ENCODE measurements around the gene FARSA.

The FARSA gene

GRCh38 chr19:12924621-12925310 lies 8.7 kb downstream of the FARSA start:
- no peak overlapping the region for H3K18ac ChIP-seq (ENCODE audit: low read depth in 1 of 2, low read length in 2 of 2)
- H2BK120ac ChIP-seq (ENCODE audit: low read depth, low read length), result no peak overlapping the region
- 99% methylated on average over 29 of the region's 29 CpGs for WGBS
- H3K14ac ChIP-seq (ENCODE audit: low read length in 2 of 2), result no peak overlapping the region
- no peaks in the 10 kb centered on the region for H3K4me1 ChIP-seq (ENCODE audit: control insufficient read depth, insufficient read depth, low read depth, low read length)
- peaks cover 63 to 74% of the 10 kb centered on the region in 2 experiments for H3K36me3 ChIP-seq (ENCODE audit: control insufficient read depth in 1 of 2, insufficient read depth in 2 of 2, low read depth in 1 of 2, low read length in 2 of 2)
- no peak overlapping the region for H2BK12ac ChIP-seq (ENCODE audit: low read length in 2 of 2)
- no peaks in the 10 kb centered on the region for H3K27me3 ChIP-seq (ENCODE audit: control insufficient read depth in 1 of 2, insufficient read depth in 1 of 2, low read length in 2 of 2)
- no peak overlapping the region for H3K4me3 ChIP-seq (ENCODE audit: insufficient read depth in 1 of 2, low read depth in 1 of 2, low read length in 2 of 2)
- peak overlapping the region; percentile 17 for H4K8ac ChIP-seq (ENCODE audit: low read length)
- H2AK5ac ChIP-seq (ENCODE audit: low read length, severe bottlenecking), result no peak overlapping the region
- no peak overlapping the region for H4K91ac ChIP-seq (ENCODE audit: low read length)
- H3K4ac ChIP-seq (ENCODE audit: low read depth in 1 of 2, low read length in 2 of 2), result no peak overlapping the region
- no peak overlapping the region for H2BK15ac ChIP-seq (ENCODE audit: low read depth, poor library complexity, severe bottlenecking)
- no peak overlapping the region for H2BK5ac ChIP-seq (ENCODE audit: low read depth, low read length, poor library complexity, severe bottlenecking)
- no peak overlapping the region for H3K4me2 ChIP-seq (ENCODE audit: low read length, poor library complexity, severe bottlenecking)
- H3K9ac ChIP-seq (ENCODE audit: low read length), result no peak overlapping the region
- H3K27ac ChIP-seq (ENCODE audit: low read length, poor library complexity, severe bottlenecking), result no peak overlapping the region
- H3K9me3 ChIP-seq (ENCODE audit: control insufficient read depth, low read length), result no peaks in the 10 kb centered on the region
- no peak overlapping the region for H2AFZ ChIP-seq (ENCODE audit: low read depth, low read length)
- H3K79me1 ChIP-seq (replicated peaks; ENCODE audit: low read length, poor library complexity, severe bottlenecking), result peaks cover 23% of the 10 kb centered on the region
- no peak overlapping the region for H3K23ac ChIP-seq (ENCODE audit: low read length in 2 of 2)
- no peak for DNase-seq

- no peak overlapping the region for H2AFZ ChIP-seq (ENCODE audit: low read depth, low read length)
- no peak overlapping the region for H3K4ac ChIP-seq (ENCODE audit: low read depth in 1 of 2, low read length in 2 of 2)
- H3K79me1 ChIP-seq (replicated peaks; ENCODE audit: low read length, poor library complexity, severe bottlenecking), result peaks cover 11% of the 10 kb centered on the region
- over 99% methylated on average over 4 of the region's 4 CpGs for WGBS
- no peak overlapping the region for H3K4me3 ChIP-seq (ENCODE audit: insufficient read depth in 1 of 2, low read depth in 1 of 2, low read length in 2 of 2)
- H3K18ac ChIP-seq (ENCODE audit: low read depth in 1 of 2, low read length in 2 of 2), result no peak overlapping the region
- peaks cover 3% of the 10 kb centered on the region for H3K4me1 ChIP-seq (ENCODE audit: control insufficient read depth, insufficient read depth, low read depth, low read length)
- H2BK15ac ChIP-seq (ENCODE audit: low read depth, poor library complexity, severe bottlenecking), result no peak overlapping the region
- H3K27ac ChIP-seq (ENCODE audit: low read length, poor library complexity, severe bottlenecking), result no peak overlapping the region
- H2BK120ac ChIP-seq (ENCODE audit: low read depth, low read length), result no peak overlapping the region
- H2BK5ac ChIP-seq (ENCODE audit: low read depth, low read length, poor library complexity, severe bottlenecking), result no peak overlapping the region
- no peak overlapping the region for H3K14ac ChIP-seq (ENCODE audit: low read length in 2 of 2)
- no peak overlapping the region for H3K23ac ChIP-seq (ENCODE audit: low read length in 2 of 2)
- H2AK5ac ChIP-seq (ENCODE audit: low read length, severe bottlenecking), result no peak overlapping the region
- no peaks in the 10 kb centered on the region for H3K9me3 ChIP-seq (ENCODE audit: control insufficient read depth, low read length)
- no peak overlapping the region for H4K91ac ChIP-seq (ENCODE audit: low read length)
- no peak overlapping the region for H3K4me2 ChIP-seq (ENCODE audit: low read length, poor library complexity, severe bottlenecking)
- no peak overlapping the region for H4K8ac ChIP-seq (ENCODE audit: low read length)
- no peak overlapping the region for H3K9ac ChIP-seq (ENCODE audit: low read length)
- no peak overlapping the region for H2BK12ac ChIP-seq (ENCODE audit: low read length in 2 of 2)
- H3K27me3 ChIP-seq (ENCODE audit: control insufficient read depth in 1 of 2, insufficient read depth in 1 of 2, low read length in 2 of 2), result no peaks in the 10 kb centered on the region
- no peak for DNase-seq
- H3K36me3 ChIP-seq (ENCODE audit: control insufficient read depth in 1 of 2, insufficient read depth in 2 of 2, low read depth in 1 of 2, low read length in 2 of 2), result peaks cover 46 to 59% of the 10 kb centered on the region in 2 experiments
These were observed 10.6 kb downstream of the FARSA start for GRCh38 chr19:12922959-12923358.

GRCh38 chr19:12921047-12921446 lies 12.5 kb downstream of the FARSA start:
- H3K9ac ChIP-seq (ENCODE audit: low read length), result no peak overlapping the region
- H3K4ac ChIP-seq (ENCODE audit: low read depth in 1 of 2, low read length in 2 of 2), result no peak overlapping the region
- H3K27me3 ChIP-seq (ENCODE audit: control insufficient read depth in 1 of 2, insufficient read depth in 1 of 2, low read length in 2 of 2), result no peaks in the 10 kb centered on the region
- no peak overlapping the region for H2AFZ ChIP-seq (ENCODE audit: low read depth, low read length)
- H3K79me1 ChIP-seq (replicated peaks; ENCODE audit: low read length, poor library complexity, severe bottlenecking), result peaks cover 8% of the 10 kb centered on the region
- H3K4me3 ChIP-seq (ENCODE audit: insufficient read depth in 1 of 2, low read depth in 1 of 2, low read length in 2 of 2), result no peak overlapping the region
- no peak overlapping the region for H3K18ac ChIP-seq (ENCODE audit: low read depth in 1 of 2, low read length in 2 of 2)
- no peak overlapping the region for H4K91ac ChIP-seq (ENCODE audit: low read length)
- H3K14ac ChIP-seq (ENCODE audit: low read length in 2 of 2), result no peak overlapping the region
- 84% methylated on average over 3 of the region's 3 CpGs for WGBS
- H3K4me1 ChIP-seq (ENCODE audit: control insufficient read depth, insufficient read depth, low read depth, low read length), result peaks cover 3% of the 10 kb centered on the region
- H2AK5ac ChIP-seq (ENCODE audit: low read length, severe bottlenecking), result no peak overlapping the region
- DNase-seq, result no peak
- no peak overlapping the region for H2BK5ac ChIP-seq (ENCODE audit: low read depth, low read length, poor library complexity, severe bottlenecking)
- no peaks in the 10 kb centered on the region for H3K9me3 ChIP-seq (ENCODE audit: control insufficient read depth, low read length)
- H3K23ac ChIP-seq (ENCODE audit: low read length in 2 of 2), result no peak overlapping the region
- H2BK12ac ChIP-seq (ENCODE audit: low read length in 2 of 2), result no peak overlapping the region
- H2BK120ac ChIP-seq (ENCODE audit: low read depth, low read length), result no peak overlapping the region
- H3K4me2 ChIP-seq (ENCODE audit: low read length, poor library complexity, severe bottlenecking), result no peak overlapping the region
- H3K36me3 ChIP-seq (ENCODE audit: control insufficient read depth in 1 of 2, insufficient read depth in 2 of 2, low read depth in 1 of 2, low read length in 2 of 2), result peaks cover 33 to 43% of the 10 kb centered on the region in 2 experiments
- H3K27ac ChIP-seq (ENCODE audit: low read length, poor library complexity, severe bottlenecking), result no peak overlapping the region
- no peak overlapping the region for H2BK15ac ChIP-seq (ENCODE audit: low read depth, poor library complexity, severe bottlenecking)
- no peak overlapping the region for H4K8ac ChIP-seq (ENCODE audit: low read length)

- Histone ChIP-seq H2AFZ (ENCODE audit: low read depth, low read length) (no peak overlapping the region), H3K9ac (ENCODE audit: low read length) (no peak overlapping the region), H3K18ac (ENCODE audit: low read depth in 1 of 2, low read length in 2 of 2) (no peak overlapping the region), H3K4me3 (ENCODE audit: insufficient read depth in 1 of 2, low read depth in 1 of 2, low read length in 2 of 2) (no peak overlapping the region), H3K23ac (ENCODE audit: low read length in 2 of 2) (no peak overlapping the region), H2AK5ac (ENCODE audit: low read length, severe bottlenecking) (no peak overlapping the region), H2BK15ac (ENCODE audit: low read depth, poor library complexity, severe bottlenecking) (no peak overlapping the region), H3K27me3 (ENCODE audit: control insufficient read depth in 1 of 2, insufficient read depth in 1 of 2, low read length in 2 of 2) (no peaks in the 10 kb centered on the region), H2BK120ac (ENCODE audit: low read depth, low read length) (no peak overlapping the region), H3K4me2 (ENCODE audit: low read length, poor library complexity, severe bottlenecking) (no peak overlapping the region), H4K91ac (ENCODE audit: low read length) (no peak overlapping the region), H3K14ac (ENCODE audit: low read length in 2 of 2) (no peak overlapping the region), H3K4me1 (ENCODE audit: control insufficient read depth, insufficient read depth, low read depth, low read length) (peaks cover 3% of the 10 kb centered on the region), H2BK5ac (ENCODE audit: low read depth, low read length, poor library complexity, severe bottlenecking) (no peak overlapping the region), H2BK12ac (ENCODE audit: low read length in 2 of 2) (no peak overlapping the region), H4K8ac (ENCODE audit: low read length) (no peak overlapping the region), H3K4ac (ENCODE audit: low read depth in 1 of 2, low read length in 2 of 2) (no peak overlapping the region), H3K27ac (ENCODE audit: low read length, poor library complexity, severe bottlenecking) (no peak overlapping the region), H3K79me1 (replicated peaks; ENCODE audit: low read length, poor library complexity, severe bottlenecking) (no peaks in the 10 kb centered on the region), H3K9me3 (ENCODE audit: control insufficient read depth, low read length) (no peaks in the 10 kb centered on the region), H3K36me3 (ENCODE audit: control insufficient read depth in 1 of 2, insufficient read depth in 2 of 2, low read depth in 1 of 2, low read length in 2 of 2) (peaks cover 11 to 17% of the 10 kb centered on the region in 2 experiments)
- WGBS, result 95% methylated on average over 14 of the region's 14 CpGs
- no peak for DNase-seq
These were observed 15.3 kb downstream of the FARSA start for GRCh38 chr19:12918253-12918652.
